ENCODE measurements around the gene CDK8.

Gene CDK8

GRCh38 chr13:26442541-26442940 lies 188.6 kb downstream of the CDK8 start (continued):
- no peak for TF ChIP-seq CREB5 (CRISPR knock-in tag; IDR thresholded peaks at IDR 0.05; ENCODE audit: low read depth)

GRCh38 chr13:26445092-26445491 lies 191.2 kb downstream of the CDK8 start:
- no peak for ATAC-seq
- TF ChIP-seq ZNF8 (CRISPR knock-in tag; IDR thresholded peaks at IDR 0.05) (no peak), BACH2 (CRISPR knock-in tag; IDR thresholded peaks at IDR 0.05; ENCODE audit: borderline replicate concordance) (no peak), PATZ1 (CRISPR knock-in tag; IDR thresholded peaks at IDR 0.05; ENCODE audit: borderline replicate concordance) (no peak), ZFP30 (CRISPR knock-in tag; IDR thresholded peaks at IDR 0.05) (no peak), ZNF565 (CRISPR knock-in tag; conservative IDR thresholded peaks at IDR 0.05; ENCODE audit: low read depth) (no peak), ESRRG (CRISPR knock-in tag; IDR thresholded peaks at IDR 0.05) (no peak), ZFP3 (CRISPR knock-in tag; IDR thresholded peaks at IDR 0.05) (no peak), PPARA (CRISPR knock-in tag; IDR thresholded peaks at IDR 0.05; ENCODE audit: borderline replicate concordance) (no peak), POU6F1 (CRISPR knock-in tag; IDR thresholded peaks at IDR 0.05; ENCODE audit: borderline replicate concordance, low read depth) (no peak)

GRCh38 chr13:26446751-26447150 lies 192.8 kb downstream of the CDK8 start:
- no peak for TF ChIP-seq CSDC2 (CRISPR knock-in tag; IDR thresholded peaks at IDR 0.05)
- no peak for TF ChIP-seq CREB5 (CRISPR knock-in tag; IDR thresholded peaks at IDR 0.05; ENCODE audit: low read depth)
- TF ChIP-seq OSR1 (CRISPR knock-in tag; IDR thresholded peaks at IDR 0.05), result no peak
- TF ChIP-seq ZFP30 (CRISPR knock-in tag; IDR thresholded peaks at IDR 0.05), result no peak
- no peak for TF ChIP-seq ZC3H10 (CRISPR knock-in tag; IDR thresholded peaks at IDR 0.05)
- TF ChIP-seq RARB (CRISPR knock-in tag; IDR thresholded peaks at IDR 0.05), result no peak
- TF ChIP-seq ESRRG (CRISPR knock-in tag; IDR thresholded peaks at IDR 0.05), result no peak
- TF ChIP-seq GLIS3 (CRISPR knock-in tag; IDR thresholded peaks at IDR 0.05), result no peak
- TF ChIP-seq ZNF8 (CRISPR knock-in tag; IDR thresholded peaks at IDR 0.05), result no peak
- TF ChIP-seq TSHZ2 (CRISPR knock-in tag; IDR thresholded peaks at IDR 0.05), result no peak
- no peak for TF ChIP-seq ZNF70 (CRISPR knock-in tag; IDR thresholded peaks at IDR 0.05)
- TF ChIP-seq ZNF565 (CRISPR knock-in tag; conservative IDR thresholded peaks at IDR 0.05; ENCODE audit: low read depth), result no peak
- TF ChIP-seq ISL1 (CRISPR knock-in tag; IDR thresholded peaks at IDR 0.05), result no peak
- ATAC-seq, result no peak

GRCh38 chr13:26448032-26448431 lies 194.1 kb downstream of the CDK8 start:
- no peak for ATAC-seq
- TF ChIP-seq CREB5 (CRISPR knock-in tag; IDR thresholded peaks at IDR 0.05; ENCODE audit: low read depth), result no peak
- TF ChIP-seq OSR1 (CRISPR knock-in tag; IDR thresholded peaks at IDR 0.05), result no peak
- no peak for TF ChIP-seq TOX (CRISPR knock-in tag; IDR thresholded peaks at IDR 0.05; ENCODE audit: borderline replicate concordance)
- no peak for TF ChIP-seq ZNF8 (CRISPR knock-in tag; IDR thresholded peaks at IDR 0.05)
- TF ChIP-seq ZFP30 (CRISPR knock-in tag; IDR thresholded peaks at IDR 0.05), result no peak
- TF ChIP-seq ZC3H10 (CRISPR knock-in tag; IDR thresholded peaks at IDR 0.05), result no peak

All from SK-N-SH treated with all-trans-retinoic acid at 6 μM for 48 hours (cell line).